NAMALWA (cell line): ENCODE measurements around the gene SH3GL1.

Experiments used
- DNase-seq: peaks from one replicate; pipeline ENCODE4 v3.0.0-alpha.2; 2015; ENCODE audit warnings: low spot score

SH3GL1 gene

DNA sequence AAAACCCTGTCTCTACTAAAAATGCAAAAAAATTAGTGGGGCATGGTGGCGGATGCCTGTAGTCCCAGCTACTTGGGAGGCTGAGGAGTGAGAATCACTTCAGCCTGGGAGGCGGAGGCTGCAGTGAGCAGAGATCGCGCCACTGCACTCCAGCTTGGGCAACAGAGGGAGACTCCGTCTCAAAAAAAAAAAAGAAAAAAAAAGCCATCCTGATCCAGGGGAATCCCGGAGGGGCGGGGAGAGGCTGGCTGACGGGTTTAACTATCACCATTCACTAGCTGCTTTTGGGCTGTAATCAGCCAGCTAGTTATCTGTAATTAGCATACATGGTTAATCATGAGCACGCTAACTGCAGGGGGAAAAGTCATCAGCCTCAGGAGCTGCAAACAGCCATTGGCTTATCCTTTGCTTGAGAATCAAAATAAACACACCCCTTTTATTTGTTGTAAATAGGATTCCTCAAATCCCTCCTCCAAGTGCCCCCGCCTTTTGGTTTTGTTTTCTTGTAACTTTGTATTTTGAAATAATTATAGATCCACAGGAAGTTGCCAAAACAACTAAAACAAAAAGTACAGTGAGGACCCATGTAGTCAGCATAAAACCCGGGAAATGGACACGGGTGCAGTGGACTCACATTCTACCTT, 86.4 kb downstream of the SH3GL1 start:
- DNase-seq = peak; percentile 41
